GM18951 (cell line): ENCODE results near the gene JAKMIP1.

Experiments
- POLR2A ChIP-seq: IDR thresholded peaks from 4 replicates; pipeline ENCODE4 v1.6.1; 2011; ENCODE audit warnings: mild to moderate bottlenecking; ENCODE audit not compliant: insufficient read length, insufficient read depth; ENCODE audit errors: extremely low read depth
- in situ Hi-C: fragments of 300-500 bp; cut with MboI; formaldehyde crosslinking; loops from one replicate; pipeline ENCODE4 v1.12.0; 2022; ENCODE audit warnings: low sequenced_read_pairs, mixed read lengths, inconsistent platforms; ENCODE audit not compliant: unreplicated experiment

JAKMIP1 gene

DNA sequence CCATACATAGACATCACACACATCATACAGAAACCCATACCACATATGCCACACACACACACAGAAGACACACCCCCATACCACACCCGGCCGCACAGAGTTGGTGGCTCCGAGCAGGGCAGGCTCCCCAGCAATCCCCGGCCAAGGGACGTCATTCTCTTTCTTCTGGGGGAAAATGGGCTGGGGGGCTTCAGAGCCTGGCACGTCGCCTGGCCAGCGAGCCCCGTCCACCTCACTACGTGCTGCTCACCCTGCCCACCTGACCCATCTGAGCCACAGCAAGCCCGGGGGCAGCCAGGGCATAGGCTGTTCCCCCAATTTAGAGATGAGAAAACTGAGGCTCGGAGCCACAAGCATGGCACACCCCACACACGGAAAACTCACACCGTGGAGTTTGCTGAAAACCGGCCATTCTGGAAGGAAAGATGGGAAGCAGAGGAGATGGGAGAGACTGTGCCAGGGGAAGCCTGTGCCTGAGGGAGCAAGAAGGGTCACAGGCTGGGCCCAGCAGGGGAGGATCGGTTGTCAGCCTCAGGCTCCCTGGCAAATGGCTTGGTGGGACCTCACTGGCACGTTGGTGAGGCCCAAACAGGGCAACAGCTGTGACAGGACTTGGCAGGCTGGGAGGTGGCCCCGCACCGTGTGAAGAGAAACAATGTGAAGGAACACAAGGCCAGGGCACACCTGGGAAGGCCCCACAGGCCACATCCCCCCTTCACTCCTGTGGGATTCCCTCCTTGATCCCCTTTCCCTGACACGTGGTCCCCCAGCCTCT, 73.2 kb downstream of the JAKMIP1 start:
- in situ Hi-C loops: no loop called here
- no peak for TF ChIP-seq POLR2A

GRCh38 chr4:6125103-6125651, 75.2 kb downstream of the JAKMIP1 start:
- in situ Hi-C loops: no loop called here
- TF ChIP-seq POLR2A: no peak

DNA sequence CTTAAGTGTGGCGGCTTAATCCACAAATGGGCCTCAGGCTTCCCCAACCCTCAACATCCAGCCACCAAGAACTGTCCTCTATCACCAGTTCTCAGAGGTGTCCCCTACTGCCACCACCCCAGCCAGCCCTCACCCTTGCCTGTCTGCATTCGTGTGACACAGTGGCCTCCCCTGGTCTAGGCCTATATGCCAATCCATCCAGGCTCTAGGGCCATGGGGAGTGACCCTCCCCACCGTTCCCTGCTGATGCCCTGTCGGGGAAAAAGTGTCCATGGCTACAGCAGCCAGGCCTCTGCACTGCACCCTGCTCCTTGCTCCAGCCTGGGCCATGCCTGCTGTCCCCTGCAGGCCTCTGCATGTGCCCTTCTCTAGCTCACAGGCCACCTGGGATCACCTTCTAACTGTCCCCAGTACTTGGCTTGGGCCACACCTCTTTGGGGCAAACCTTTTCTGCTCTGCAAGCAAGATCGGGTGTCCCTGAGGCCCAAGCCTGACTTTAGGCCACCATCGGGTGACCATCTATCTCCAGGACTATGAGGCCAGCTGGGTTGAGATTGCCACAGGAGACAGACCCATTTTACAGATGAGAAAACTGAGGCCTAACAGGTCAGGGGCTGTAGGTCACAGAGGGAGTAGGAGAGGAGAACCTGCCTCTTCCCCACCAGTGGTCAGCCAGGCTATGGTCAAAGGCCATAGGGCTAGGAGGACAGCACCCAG, 75.8 kb downstream of the JAKMIP1 start:
- no peak for TF ChIP-seq POLR2A
- in situ Hi-C loops: no loop called here

- in situ Hi-C loops: no loop called here
- no peak for TF ChIP-seq POLR2A
Observed at GRCh38 chr4:6123976-6124375, 76.4 kb downstream of the JAKMIP1 start.

DNA sequence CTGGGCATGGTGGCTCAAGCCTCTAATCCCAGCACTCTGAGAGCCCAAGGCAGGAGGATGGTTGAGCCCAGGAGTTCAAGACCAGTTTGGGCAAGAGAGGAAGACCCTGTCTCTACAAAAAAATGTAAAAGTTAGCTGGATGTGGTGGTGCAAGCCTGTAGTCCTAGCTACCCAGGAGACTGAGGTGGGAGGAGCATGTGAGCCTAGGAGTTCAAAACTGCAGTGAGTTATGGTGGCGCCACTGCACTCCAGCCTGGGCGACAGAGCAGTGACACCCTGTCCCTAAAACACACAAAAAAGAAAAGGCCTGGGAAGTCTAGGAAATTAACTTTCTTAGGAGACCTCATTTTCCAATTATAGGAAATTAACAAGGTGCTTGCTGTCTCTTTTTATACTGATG, 76.8 kb downstream of the JAKMIP1 start:
- in situ Hi-C loops: no loop called here
- no peak for TF ChIP-seq POLR2A

GRCh38 chr4:6123116-6123515, 77.2 kb downstream of the JAKMIP1 start:
- in situ Hi-C loops: no loop called here
- TF ChIP-seq POLR2A: no peak

- TF ChIP-seq POLR2A: no peak
- in situ Hi-C loops: no loop called here
Observed at GRCh38 chr4:6122496-6122895, 77.9 kb downstream of the JAKMIP1 start.

DNA sequence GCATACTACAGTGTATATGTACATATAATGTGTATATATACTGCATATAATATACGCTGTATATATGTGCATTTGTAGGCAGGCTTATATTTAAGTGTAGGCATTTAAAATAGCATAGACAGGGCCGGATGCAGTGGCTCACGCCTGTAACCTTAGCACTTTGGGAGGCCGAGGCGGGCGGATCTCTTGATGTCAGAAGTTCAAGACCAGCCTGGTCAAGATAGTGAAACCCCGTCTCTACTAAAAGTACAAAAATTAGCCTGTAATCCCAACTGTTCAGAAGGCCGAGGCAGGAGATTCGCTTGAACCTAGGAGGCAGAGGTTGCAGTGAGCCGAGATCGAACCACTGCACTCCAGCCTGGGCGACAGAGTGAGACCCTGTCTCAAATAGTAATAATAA, 78.4 kb downstream of the JAKMIP1 start:
- TF ChIP-seq POLR2A: no peak
- in situ Hi-C loops: no loop called here

GRCh38 chr4:6121276-6121850, 79.0 kb downstream of the JAKMIP1 start:
- in situ Hi-C loops: no loop called here
- no peak for TF ChIP-seq POLR2A

DNA sequence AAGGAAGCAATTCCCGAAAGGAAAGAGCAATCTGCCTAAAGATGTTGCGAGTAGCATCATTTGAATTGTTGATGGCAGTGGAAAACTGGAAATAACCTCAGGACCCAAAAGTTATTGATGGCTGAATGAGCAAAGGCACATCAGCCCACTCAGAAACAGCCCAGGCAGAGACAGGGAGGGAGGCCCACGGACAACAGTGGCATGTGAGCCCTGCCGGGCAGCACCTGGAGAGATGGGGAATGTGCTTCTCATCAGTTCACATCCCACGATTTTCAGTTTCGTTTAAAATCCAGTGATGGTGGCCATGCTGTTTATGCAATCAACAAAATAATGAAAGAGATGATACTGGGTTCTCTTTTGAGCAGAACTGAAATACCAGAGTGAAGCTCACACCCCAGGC, 80.0 kb downstream of the JAKMIP1 start:
- in situ Hi-C loops: no loop called here

DNA sequence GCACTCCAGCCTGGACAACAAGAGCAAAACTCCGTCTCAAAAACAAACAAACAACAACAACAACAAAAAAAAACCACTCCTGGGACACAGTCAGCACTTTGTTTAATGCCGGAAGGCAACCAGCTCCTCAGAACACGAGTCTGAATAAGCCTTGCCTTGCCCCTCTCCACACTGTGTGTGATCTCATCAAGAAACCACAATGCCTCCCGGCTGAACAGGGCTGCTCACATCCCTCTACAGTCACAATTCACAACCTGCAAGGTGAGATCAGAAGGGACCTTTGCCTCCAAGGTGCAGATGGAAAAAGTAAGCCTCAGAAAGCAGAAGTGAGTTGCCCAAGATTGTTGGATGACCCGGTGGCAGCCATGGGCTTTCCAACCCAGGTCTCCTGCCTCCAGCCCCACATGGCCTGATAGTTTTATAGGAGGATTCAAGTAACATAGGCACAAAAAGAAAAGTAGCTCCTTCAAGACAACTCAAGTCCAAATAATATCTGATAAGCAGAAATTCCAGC, 80.8 kb downstream of the JAKMIP1 start:
- no peak for TF ChIP-seq POLR2A
- in situ Hi-C loops: no loop called here

More for the DNA sequence above, 80.0 kb downstream of the JAKMIP1 start:
- TF ChIP-seq POLR2A: no peak

DNA sequence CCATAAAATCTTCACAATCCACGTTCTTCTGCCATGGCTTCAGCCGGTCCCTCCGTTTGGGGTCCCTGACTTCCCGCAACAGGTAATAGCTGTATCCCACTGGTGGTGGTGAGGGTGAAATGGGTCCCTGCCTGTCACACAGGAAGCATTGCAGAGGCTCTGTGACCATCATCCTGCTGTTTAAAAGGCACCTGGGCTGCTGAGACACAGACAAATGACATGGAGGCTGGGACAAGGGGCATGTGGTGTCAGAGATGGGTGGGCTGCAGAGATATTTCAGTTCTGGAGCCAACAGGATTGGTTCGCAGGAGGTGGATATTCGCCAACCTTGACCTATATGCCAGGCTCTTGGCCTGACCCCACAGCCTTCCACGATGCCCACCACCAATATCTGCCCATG, 82.1 kb downstream of the JAKMIP1 start:
- in situ Hi-C loops: no loop called here
- TF ChIP-seq POLR2A: no peak

DNA sequence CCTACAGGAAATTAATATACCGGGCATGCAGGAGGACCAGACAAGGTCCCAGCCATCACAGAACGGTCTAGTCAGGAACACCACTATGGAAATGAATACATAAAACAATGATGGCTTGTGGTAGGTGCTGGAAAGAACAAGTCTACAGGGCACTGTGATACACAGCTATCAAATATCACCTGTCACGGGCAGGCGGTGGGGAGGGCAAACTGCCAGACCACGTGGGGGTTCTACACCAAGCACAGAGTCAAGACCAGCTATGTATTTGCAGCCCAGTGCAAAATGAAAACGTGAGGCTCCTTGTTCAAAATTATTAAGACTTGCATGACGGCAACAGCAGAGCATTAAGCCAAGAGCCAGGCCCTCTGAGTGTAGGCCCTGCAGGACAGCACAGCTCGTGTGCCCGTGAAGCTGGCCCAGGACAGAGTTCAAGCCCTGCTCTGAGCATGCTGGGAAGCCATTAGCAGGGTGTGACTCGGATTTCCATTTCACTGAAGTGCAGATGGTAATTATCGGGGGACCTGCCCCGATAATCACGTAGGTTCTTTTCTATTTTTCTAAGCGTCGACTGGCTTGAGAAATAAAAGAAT, 83.6 kb downstream of the JAKMIP1 start:
- in situ Hi-C loops: no loop called here
- TF ChIP-seq POLR2A: no peak
